GM10266 (cell line): ENCODE data around the gene CBFA2T3.

ENCODE experiments used
- DNase-seq: peaks from one replicate; pipeline ENCODE4 v3.0.0; 2012; ENCODE audit errors: extremely low spot score
- TF ChIP-seq, protein P1 (sequence below): IDR thresholded peaks from 2 replicates; pipeline ENCODE4 v1.5.1; 2012; ENCODE audit warnings: mild to moderate bottlenecking, low read depth; ENCODE audit not compliant: control insufficient read depth, insufficient read depth; ENCODE audit errors: missing control alignments

The CBFA2T3 gene

DNA sequence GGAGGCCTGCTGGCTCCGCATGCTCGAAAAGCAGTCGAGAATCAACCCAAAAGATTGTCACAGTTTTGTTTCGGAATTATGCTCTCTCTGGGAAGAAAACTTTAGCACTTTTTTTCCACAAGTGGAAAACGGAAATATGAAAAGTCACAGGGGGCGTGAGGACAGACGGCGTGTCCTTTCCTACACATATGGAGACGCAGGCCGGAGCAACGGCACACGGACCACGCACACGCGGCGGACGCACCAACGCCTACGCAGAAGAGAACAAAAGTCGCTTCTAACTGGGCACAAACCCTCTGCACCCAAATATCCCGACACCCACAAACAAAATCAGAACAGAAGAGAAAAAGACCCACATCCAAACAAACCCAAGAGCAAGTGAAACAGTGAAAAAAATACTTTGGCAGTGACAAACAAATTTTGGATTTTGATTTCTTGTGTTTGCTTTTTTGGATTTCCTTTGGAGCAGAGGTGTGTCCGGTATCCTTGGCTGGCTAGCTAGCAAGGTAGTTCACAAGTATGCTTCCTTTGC lies 101.2 kb downstream of the CBFA2T3 start:
- no peak for DNase-seq
- TF ChIP-seq, protein P1, sequence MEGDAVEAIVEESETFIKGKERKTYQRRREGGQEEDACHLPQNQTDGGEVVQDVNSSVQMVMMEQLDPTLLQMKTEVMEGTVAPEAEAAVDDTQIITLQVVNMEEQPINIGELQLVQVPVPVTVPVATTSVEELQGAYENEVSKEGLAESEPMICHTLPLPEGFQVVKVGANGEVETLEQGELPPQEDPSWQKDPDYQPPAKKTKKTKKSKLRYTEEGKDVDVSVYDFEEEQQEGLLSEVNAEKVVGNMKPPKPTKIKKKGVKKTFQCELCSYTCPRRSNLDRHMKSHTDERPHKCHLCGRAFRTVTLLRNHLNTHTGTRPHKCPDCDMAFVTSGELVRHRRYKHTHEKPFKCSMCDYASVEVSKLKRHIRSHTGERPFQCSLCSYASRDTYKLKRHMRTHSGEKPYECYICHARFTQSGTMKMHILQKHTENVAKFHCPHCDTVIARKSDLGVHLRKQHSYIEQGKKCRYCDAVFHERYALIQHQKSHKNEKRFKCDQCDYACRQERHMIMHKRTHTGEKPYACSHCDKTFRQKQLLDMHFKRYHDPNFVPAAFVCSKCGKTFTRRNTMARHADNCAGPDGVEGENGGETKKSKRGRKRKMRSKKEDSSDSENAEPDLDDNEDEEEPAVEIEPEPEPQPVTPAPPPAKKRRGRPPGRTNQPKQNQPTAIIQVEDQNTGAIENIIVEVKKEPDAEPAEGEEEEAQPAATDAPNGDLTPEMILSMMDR: no peak

DNA sequence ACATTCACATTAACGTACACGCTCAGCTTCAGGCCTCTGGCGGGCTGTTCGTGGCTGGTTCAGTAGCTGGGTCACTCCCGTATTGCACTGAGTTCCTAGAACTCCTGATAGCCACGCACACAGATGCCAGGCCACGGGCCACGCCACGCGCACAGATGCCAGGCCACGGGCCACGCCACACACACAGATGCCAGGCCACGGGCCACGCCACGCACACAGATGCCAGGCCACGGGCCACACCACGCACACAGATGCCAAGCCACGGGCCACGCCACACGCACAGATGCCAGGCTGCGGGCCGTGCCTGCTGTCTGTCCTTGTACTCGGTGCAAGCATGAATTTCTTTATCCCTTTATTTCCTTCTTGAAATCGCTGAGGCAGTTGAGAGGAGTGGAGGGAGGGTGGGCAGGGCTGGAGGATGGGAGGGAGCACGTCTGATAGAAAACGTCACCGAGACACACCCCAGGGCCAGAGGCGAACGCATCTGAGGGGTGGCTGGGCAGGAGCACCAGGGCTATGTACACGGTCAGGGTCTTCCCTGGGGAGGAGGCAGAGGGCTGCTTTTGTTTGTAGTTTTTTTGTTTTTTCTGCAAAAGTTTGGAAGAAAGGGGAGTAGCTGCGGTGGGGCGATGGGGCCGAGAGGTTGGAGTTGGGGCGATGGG lies 101.9 kb downstream of the CBFA2T3 start:
- no peak for DNase-seq
- TF ChIP-seq, protein P1: no peak

DNA sequence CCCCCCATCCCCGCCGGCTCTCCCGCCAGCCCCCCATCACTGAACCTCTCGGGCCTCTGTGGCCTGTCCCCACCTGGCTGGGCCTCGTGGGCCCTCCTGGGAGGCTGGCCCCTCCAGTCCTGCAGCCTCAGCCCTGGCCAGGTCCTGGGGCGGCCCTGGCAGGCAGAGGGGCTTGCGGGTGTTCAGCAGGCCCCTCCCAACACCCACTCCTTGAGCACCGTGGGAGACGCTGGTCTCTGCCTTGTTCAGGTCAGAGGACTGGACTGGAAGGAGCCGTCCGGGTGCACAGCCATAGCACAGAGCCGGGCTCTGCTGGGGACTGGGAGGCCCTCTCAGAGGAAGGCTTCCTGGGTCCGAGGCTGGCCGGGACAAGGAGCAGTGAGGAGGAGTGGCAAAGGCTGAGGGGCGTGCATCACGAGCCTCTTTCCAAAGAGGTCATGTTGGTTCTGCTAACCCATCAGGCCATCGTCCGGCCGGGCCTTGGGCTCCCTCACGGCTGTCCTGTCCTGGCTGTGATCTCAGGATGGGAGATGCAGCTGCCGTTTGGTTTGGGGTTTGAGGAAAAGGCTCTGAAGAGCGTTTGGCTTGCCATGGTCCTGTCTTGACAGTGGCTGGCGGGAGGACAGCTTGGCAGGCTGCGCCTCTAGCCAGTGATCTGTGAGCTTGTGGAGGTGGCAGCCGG lies 104.2 kb downstream of the CBFA2T3 start:
- TF ChIP-seq, protein P1: no peak
- DNase-seq: no peak

DNA sequence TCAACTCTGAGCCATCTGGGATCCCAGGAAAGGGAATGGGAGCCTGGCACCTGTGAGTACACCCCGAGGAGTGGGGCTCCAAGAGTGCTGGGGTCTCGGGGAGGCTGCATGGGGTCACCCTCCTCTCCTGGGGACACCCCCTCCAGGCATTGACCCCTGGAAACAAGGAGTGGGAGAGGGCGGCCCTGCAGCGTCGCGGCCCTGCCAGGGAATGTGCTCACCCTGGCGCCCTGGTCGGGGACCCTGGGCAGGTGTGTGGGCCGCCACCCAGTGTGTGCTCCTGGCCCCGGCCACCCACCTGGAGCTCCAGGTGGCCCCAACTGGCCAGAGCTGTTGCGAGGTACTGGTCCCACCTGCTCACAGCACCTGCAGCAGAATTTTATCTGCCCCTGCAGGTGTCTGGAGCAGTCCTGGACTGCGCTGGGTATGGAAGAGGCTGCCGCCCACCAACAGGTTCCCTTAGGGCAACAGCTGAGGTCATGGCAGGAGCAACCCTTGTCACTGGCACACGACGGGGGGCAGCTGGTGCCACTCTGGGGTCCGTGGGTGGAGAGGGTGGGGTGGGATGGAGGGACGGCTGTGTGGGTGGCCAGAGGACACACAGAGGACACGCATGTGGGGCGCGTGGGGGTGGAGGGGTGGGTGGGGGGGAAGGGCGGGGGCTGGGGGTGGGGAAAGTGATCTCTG lies 105.1 kb downstream of the CBFA2T3 start:
- TF ChIP-seq, protein P1: no peak
- no peak for DNase-seq

DNA sequence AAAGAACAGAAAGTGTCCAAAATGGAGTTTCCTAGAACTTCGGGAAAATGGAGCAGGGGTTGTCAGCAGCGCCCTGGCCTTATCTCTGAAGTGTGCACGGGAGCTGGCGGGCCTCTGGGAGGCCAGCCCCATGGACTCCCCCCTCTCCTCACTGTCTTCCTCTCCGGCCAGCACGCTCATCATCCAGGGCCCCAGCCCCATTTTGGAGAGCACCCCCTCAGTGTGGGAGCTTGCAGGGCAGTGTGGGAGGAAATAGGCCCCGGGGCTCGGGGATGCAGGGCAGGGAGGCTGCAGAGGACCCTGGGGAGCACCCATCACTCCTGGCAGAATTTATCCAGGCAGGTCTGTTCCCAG lies 105.7 kb downstream of the CBFA2T3 start:
- TF ChIP-seq, protein P1: no peak
- no peak for DNase-seq

DNA sequence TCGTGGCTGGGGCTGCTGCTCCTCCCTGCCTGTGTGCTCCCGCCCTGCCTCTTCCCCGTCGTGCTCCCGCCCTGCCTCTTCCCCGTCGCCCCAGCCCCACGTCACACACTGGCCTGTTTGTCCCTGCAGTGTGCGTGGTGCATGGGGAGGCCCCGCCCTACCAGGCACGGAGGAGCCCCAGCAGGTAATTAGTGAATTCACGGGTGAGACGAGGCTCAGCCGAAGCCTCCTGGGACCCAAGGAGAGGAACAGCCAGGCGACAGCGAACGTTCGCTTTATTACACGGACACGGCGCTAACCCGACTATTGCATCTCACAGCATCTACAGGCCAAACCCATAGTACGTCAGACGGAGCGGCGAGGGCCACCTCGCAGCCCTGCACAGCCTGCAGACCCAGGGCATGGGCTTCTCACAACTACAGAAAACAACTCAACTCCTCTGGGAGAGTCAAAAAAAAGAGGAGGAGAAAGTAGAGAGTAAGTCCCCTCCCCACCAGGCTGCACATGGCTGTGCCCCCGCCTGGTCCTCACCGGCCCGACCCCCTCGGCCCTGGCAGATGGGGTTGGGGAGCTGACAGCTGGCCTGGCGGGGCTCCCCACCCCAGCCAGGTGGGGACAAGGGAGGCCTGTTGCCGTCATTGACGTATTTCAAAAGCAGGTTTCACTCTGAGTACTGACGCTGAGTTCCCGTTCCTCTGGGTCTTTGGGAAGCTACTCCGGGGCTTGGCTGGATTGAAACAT lies 106.2 kb downstream of the CBFA2T3 start:
- DNase-seq: peak; percentile 67
- TF ChIP-seq, protein P1: no peak
